ENCODE data around the gene ZSCAN31. TPM values are rescaled to one million over a fixed set of nuclear protein-coding genes. Genes with fewer than 3 reads are reported as not detected.

The ZSCAN31 gene
- total and polyA plus RNA-seq, 10 of the 15 experiments (the other 5 are each of a cell fraction or from before 2014, with no cell fraction given): 1.6 to 5.2 (median 2.9) TPM

- TF ChIP-seq ZBTB40 (IDR thresholded peaks at IDR 0.05; ENCODE audit: borderline replicate concordance) (peak; percentile 61; the same call in 1 of the 2 replicates), CBX3 (IDR thresholded peaks at IDR 0.05; ENCODE audit: borderline replicate concordance, low read depth) (no peak), USF1 (IDR thresholded peaks at IDR 0.05; ENCODE audit: borderline replicate concordance, extremely low read length, insufficient read depth, low read depth, low read length) (peak; percentile 28), ZNF274 (IDR thresholded peaks at IDR 0.05; ENCODE audit: insufficient read depth, insufficient read length) (no peak), BMI1 (IDR thresholded peaks at IDR 0.05; ENCODE audit: borderline replicate concordance) (no peak), PAX5 (IDR thresholded peaks at IDR 0.05; ENCODE audit: borderline replicate concordance, low read depth, low read length) (peak; percentile 81), SP1 (IDR thresholded peaks at IDR 0.05; ENCODE audit: low read depth, low read length) (peak; percentile 43), RFX5 (IDR thresholded peaks at IDR 0.05; ENCODE audit: low read depth, low read length) (peak; percentile 25; the same call in 1 of the 2 replicates), CEBPB (IDR thresholded peaks at IDR 0.05; ENCODE audit: borderline replicate concordance in 1 of 2, low read depth in 2 of 2, low read length in 2 of 2) (no peak), WRNIP1 (IDR thresholded peaks at IDR 0.05; ENCODE audit: borderline replicate concordance, low read depth, low read length) (no peak), HDAC6 (IDR thresholded peaks at IDR 0.05; ENCODE audit: unreplicated experiment) (no peak), CHD2 (IDR thresholded peaks at IDR 0.05; ENCODE audit: borderline replicate concordance, low read depth, low read length) (peak; percentile 49; the same call in 1 of the 2 replicates), CTCF (IDR thresholded peaks at IDR 0.05 in 2 of 3, conservative IDR thresholded peaks at IDR 0.05 in 1 of 3; ENCODE audit: control insufficient read depth in 2 of 3, extremely low read depth in 1 of 3, insufficient read depth in 1 of 3, low read depth in 3 of 3, low read length in 3 of 3) (peak; percentile 41 to 47 (median 42); a peak in 5 of 6 replicates), PRDM15 (CRISPR knock-in tag; IDR thresholded peaks at IDR 0.05) (no peak), FOXK2 (IDR thresholded peaks at IDR 0.05) (peak; percentile 48), MAX (IDR thresholded peaks at IDR 0.05; ENCODE audit: low read depth, low read length) (peak; percentile 80; the same call in 1 of the 2 replicates), IRF4 (IDR thresholded peaks at IDR 0.05; ENCODE audit: low read depth, low read length) (peak; percentile 67; the same call in 1 of the 2 replicates)
Observed at GRCh38 chr6:28383235-28384142, 47.5 kb upstream of the ZSCAN31 start (continued).

All from GM12878 (cell line).